ENCODE results near the gene TRIML2.
"Not testable (repeated sequence)": the region's sequence is repeated elsewhere in the genome, so short reads cannot be mapped to it uniquely, and the experiment has no call there.

Gene TRIML2

GRCh38 chr4:188106454-188106853, 2.9 kb downstream of the TRIML2 start:
- no peak for DNase-seq

- DNase-seq, result no peak
Observed at GRCh38 chr4:188092824-188093223, 16.6 kb downstream of the TRIML2 start.

- no peak for DNase-seq
Observed at GRCh38 chr4:188086858-188087257, 22.5 kb downstream of the TRIML2 start.

GRCh38 chr4:188082796-188083195, 26.6 kb downstream of the TRIML2 start:
- no peak for DNase-seq

GRCh38 chr4:188078116-188078515, 31.3 kb downstream of the TRIML2 start:
- no peak for DNase-seq

GRCh38 chr4:188076169-188076568, 33.2 kb downstream of the TRIML2 start:
- no peak for DNase-seq

- DNase-seq, result no peak
Observed at GRCh38 chr4:188061083-188061482, 48.3 kb downstream of the TRIML2 start.

- DNase-seq, result no peak
Observed at GRCh38 chr4:188053302-188053701, 56.1 kb downstream of the TRIML2 start.

- DNase-seq, result no peak
Observed at GRCh38 chr4:188046657-188047056, 62.7 kb downstream of the TRIML2 start.

GRCh38 chr4:188045461-188045860, 63.9 kb downstream of the TRIML2 start:
- not testable (repeated sequence) for DNase-seq

GRCh38 chr4:188043154-188043553, 66.2 kb downstream of the TRIML2 start:
- DNase-seq, result no peak

- DNase-seq, result no peak
Observed at GRCh38 chr4:188042191-188042590, 67.2 kb downstream of the TRIML2 start.

- DNase-seq, result no peak
Observed at GRCh38 chr4:188041721-188042120, 67.7 kb downstream of the TRIML2 start.

Measured in CD4-positive, alpha-beta T cell treated with Interferon gamma for 1 hour (primary cell).